Fibroblast of lung (primary cell): ENCODE measurements around the gene TRPC4AP. TPM values are rescaled to one million over a fixed set of nuclear protein-coding genes. Genes with fewer than 3 reads are reported as not detected.

Experiments
- DNase-seq, 2 donors: peaks; one replicate each; pipeline versions ENCODE4 v3.0.0 to v3.0.0-alpha.2; 2010; ENCODE audit warnings: low read depth in 2 of 2
- H2AFZ ChIP-seq: 2 replicates; pipeline ENCODE4 v1.5.1; 2012; ENCODE audit warnings: low read length, control low read depth, inconsistent platforms
- H3K27ac ChIP-seq: 2 replicates; pipeline ENCODE4 v1.5.1; 2011; ENCODE audit warnings: low read length, control low read depth; ENCODE audit not compliant: insufficient read depth
- H3K27me3 ChIP-seq: 2 replicates; pipeline ENCODE4 v1.5.1; 2011; ENCODE audit warnings: mild to moderate bottlenecking, low read length; ENCODE audit not compliant: control insufficient read depth, insufficient read depth
- H3K36me3 ChIP-seq: 2 replicates; pipeline ENCODE4 v1.5.1; 2011; ENCODE audit warnings: low read length; ENCODE audit not compliant: control insufficient read depth, insufficient read depth
- H3K4me1 ChIP-seq: 2 replicates; pipeline ENCODE4 v1.5.1; 2011; ENCODE audit warnings: low read length; ENCODE audit not compliant: control insufficient read depth, insufficient read depth; ENCODE audit errors: extremely low read depth
- H3K4me2 ChIP-seq: 2 replicates; pipeline ENCODE4 v1.5.1; 2011; ENCODE audit warnings: low read length, control low read depth; ENCODE audit not compliant: insufficient read depth; ENCODE audit errors: extremely low read depth
- H3K4me3 ChIP-seq, 4 experiments: fragments of 200-600 bp in 1 of 4; sonication (generic) in 1 of 4; replicated peaks in 1 of 4; 2 replicates each; pipeline ENCODE4 v1.5.1; 2011 to 2016; ENCODE audit warnings: low read length in 4 of 4, low read depth in 3 of 4, mild to moderate bottlenecking in 3 of 4, control low read depth in 2 of 4, inconsistent platforms in 1 of 4, mixed read lengths in 1 of 4; ENCODE audit not compliant: insufficient read depth in 1 of 4; ENCODE audit errors: control extremely low read depth in 1 of 4
- H3K79me2 ChIP-seq: 2 replicates; pipeline ENCODE4 v1.5.1; 2012; ENCODE audit warnings: mild to moderate bottlenecking, low read length, inconsistent platforms; ENCODE audit not compliant: control insufficient read depth, insufficient read depth
- H3K9ac ChIP-seq: 2 replicates; pipeline ENCODE4 v1.5.1; 2011; ENCODE audit warnings: mild to moderate bottlenecking, low read length, control low read depth; ENCODE audit not compliant: insufficient read depth
- H3K9me3 ChIP-seq: 2 replicates; pipeline ENCODE4 v1.5.1; 2012; ENCODE audit warnings: low read depth, low read length; ENCODE audit not compliant: control insufficient read depth, insufficient read depth
- H4K20me1 ChIP-seq: 2 replicates; pipeline ENCODE4 v1.5.1; 2011; ENCODE audit warnings: low read length; ENCODE audit not compliant: control insufficient read depth, insufficient read depth; ENCODE audit errors: extremely low read depth
- EZH2 ChIP-seq: IDR thresholded peaks from 2 replicates; pipeline ENCODE4 v1.5.1; 2012; ENCODE audit warnings: low read length, control low read depth, mild to moderate bottlenecking; ENCODE audit errors: missing control alignments
- polyA plus RNA-seq, 2 donors: library from polyadenylated mRNA; depleted of rRNA in 1 of 2; stranded (reverse) in 1 of 2; unstranded in 1 of 2; fragments of >200 nt; gene quantifications; 2 replicates each; pipeline ENCODE4 v1.2.1, GENCODE V29; 2011 to 2012; ENCODE audit warnings: missing spikeins in 1 of 2
- total RNA-seq: library from RNA; depleted of rRNA; stranded (reverse); fragments of >200 nt; gene quantifications from 2 replicates; pipeline ENCODE4 v1.2.1, GENCODE V29; 2014
- TF ChIP-seq, protein P1 (sequence below), 2 donors: IDR thresholded peaks in 1 of 2; conservative IDR thresholded peaks in 1 of 2; 1 replicate in 1 of 2; 2 replicates in 1 of 2; pipeline ENCODE4 v1.5.1; 2011 to 2012; ENCODE audit warnings: low read length in 2 of 2, control low read depth in 1 of 2, inconsistent platforms in 1 of 2, low read depth in 1 of 2, mild to moderate bottlenecking in 1 of 2

Gene TRPC4AP
- total and polyA plus RNA-seq, 2 donors (not counting 1 experiment from before 2014, with no cell fraction given) = 63.1 to 89.7 TPM

DNA sequence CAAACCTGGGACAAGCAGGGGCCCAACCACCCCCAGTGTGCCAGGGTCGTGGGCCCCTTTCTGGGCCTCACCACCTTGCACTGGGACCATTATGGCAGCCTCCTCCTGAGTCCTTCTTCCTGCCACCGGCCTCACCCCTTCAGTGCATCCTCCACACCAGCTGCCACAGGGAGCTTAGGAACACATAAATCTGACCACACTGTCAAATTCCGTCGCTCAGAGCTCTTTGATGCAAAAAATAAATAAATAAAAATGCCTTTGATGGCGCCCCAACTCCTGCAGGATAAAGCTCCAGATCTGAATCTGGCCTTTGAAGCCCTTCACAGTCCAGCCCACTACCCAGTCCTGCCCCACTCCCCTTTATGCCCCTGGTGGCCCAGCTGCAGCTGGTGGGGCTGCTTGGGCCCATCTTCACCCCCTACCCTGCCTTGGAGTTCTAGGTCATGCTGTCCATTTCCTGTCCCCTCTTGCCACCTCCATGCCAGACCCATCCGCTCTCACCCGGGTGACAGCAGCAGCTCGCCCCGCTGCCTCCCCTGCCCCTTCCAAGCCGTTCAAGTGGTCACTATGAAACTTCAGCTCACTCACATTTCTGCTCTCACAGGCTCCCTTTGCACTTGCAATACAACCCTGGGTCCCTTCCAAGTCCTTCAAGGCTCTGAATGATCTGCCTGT is 120.9 kb downstream of the TRPC4AP start:
- Histone ChIP-seq H3K27ac (no peak overlapping the region), H2AFZ (no peak overlapping the region), H3K79me2 (no peaks in the 10 kb centered on the region), H3K4me2 (no peak overlapping the region), H3K27me3 (peaks cover 7% of the 10 kb centered on the region), H3K9ac (no peak overlapping the region), H4K20me1 (no peaks in the 10 kb centered on the region), H3K4me1 (no peaks in the 10 kb centered on the region), H3K36me3 (no peaks in the 10 kb centered on the region), H3K9me3 (no peaks in the 10 kb centered on the region), H3K4me3 (no peak overlapping the region)
- no peak for TF ChIP-seq EZH2
- TF ChIP-seq, protein P1, sequence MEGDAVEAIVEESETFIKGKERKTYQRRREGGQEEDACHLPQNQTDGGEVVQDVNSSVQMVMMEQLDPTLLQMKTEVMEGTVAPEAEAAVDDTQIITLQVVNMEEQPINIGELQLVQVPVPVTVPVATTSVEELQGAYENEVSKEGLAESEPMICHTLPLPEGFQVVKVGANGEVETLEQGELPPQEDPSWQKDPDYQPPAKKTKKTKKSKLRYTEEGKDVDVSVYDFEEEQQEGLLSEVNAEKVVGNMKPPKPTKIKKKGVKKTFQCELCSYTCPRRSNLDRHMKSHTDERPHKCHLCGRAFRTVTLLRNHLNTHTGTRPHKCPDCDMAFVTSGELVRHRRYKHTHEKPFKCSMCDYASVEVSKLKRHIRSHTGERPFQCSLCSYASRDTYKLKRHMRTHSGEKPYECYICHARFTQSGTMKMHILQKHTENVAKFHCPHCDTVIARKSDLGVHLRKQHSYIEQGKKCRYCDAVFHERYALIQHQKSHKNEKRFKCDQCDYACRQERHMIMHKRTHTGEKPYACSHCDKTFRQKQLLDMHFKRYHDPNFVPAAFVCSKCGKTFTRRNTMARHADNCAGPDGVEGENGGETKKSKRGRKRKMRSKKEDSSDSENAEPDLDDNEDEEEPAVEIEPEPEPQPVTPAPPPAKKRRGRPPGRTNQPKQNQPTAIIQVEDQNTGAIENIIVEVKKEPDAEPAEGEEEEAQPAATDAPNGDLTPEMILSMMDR (conservative IDR thresholded peaks at IDR 0.05 in 1 of 2, IDR thresholded peaks at IDR 0.05 in 1 of 2; ENCODE audit: low read depth in 1 of 2, low read length in 2 of 2) = no peak
- DNase-seq = no peak

DNA sequence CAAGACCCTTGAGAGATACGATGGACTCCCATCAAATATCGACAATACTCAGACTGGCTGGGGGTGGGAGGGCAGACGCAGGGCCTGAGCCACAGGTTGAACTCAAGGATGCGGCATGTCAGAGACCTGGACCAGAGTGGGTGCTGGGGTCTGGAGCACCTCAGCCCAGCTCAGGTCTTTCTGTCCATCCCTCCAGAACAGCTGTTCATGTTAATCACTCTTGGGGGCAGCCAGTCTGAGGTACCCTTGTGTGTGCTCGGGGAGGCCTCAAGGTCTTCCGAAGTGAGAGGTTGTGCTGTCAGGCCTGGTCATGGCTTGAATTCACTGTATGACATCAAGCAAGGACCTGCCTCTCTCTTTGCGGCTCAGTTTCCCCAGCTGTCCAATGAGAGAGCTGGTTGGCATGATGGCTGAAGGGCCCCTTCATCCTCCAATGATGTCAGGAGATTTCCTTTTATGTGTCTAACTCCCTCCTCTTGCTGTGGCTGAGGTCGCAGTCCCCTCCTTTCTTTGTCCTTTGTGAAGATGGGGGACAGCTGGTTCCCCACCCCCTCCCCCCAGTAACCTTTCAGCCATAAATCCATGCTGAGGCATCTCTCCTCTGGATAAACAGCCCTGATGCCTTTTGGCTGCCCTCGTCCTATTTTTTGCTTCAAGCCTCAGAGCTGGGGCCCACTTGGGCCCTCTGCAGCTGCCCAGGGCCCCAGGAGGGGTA is 121.6 kb downstream of the TRPC4AP start:
- H3K79me2 ChIP-seq = no peaks in the 10 kb centered on the region
- H3K4me2 ChIP-seq = no peak overlapping the region
- no peaks in the 10 kb centered on the region for H3K9me3 ChIP-seq
- H3K4me3 ChIP-seq = no peak overlapping the region
- TF ChIP-seq, protein P1 (conservative IDR thresholded peaks at IDR 0.05 in 1 of 2, IDR thresholded peaks at IDR 0.05 in 1 of 2; ENCODE audit: low read depth in 1 of 2, low read length in 2 of 2) = no peak
- TF ChIP-seq EZH2 = no peak
- no peak overlapping the region for H3K27ac ChIP-seq
- no peak for DNase-seq
- H3K9ac ChIP-seq = no peak overlapping the region
- H2AFZ ChIP-seq = no peak overlapping the region
- no peaks in the 10 kb centered on the region for H4K20me1 ChIP-seq
- no peaks in the 10 kb centered on the region for H3K36me3 ChIP-seq
- peaks cover 7% of the 10 kb centered on the region for H3K27me3 ChIP-seq
- no peaks in the 10 kb centered on the region for H3K4me1 ChIP-seq

DNA sequence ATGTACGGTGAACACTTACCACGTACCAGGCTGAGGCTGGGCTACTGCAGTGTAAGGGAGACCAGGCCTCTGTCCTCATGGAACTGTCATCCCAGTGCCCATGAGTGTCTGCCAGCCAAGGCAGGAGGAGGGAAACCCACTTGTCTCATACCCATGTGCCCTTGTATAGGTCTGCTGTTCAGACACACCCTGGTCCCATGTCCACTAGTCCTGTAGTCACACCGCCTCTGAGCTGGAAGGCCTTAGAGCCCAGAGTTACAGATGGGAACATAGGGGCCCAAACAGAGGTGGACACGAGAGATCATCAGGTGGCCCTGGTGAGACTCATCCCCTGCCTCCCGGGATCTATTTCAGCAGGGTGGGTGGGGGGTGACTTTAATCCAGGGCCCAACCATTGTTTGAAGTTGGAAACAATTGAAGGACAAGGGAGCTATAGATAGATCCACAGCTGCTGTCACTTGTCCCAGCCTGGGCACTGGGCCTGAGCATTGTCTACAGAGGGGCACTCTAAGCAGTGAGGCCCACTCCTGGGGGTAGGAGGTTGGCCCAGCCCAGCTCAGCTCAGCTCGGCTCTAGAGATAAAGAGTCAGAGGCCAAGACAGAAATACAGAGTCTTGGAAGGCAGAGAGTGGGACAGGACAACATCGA is 122.3 kb downstream of the TRPC4AP start:
- Histone ChIP-seq H3K4me2 (no peak overlapping the region), H3K27ac (no peak overlapping the region), H3K27me3 (peaks cover 7% of the 10 kb centered on the region), H3K9me3 (no peaks in the 10 kb centered on the region), H3K4me1 (no peaks in the 10 kb centered on the region), H3K79me2 (no peaks in the 10 kb centered on the region), H4K20me1 (no peaks in the 10 kb centered on the region), H3K36me3 (no peaks in the 10 kb centered on the region), H3K9ac (no peak overlapping the region), H3K4me3 (no peak overlapping the region), H2AFZ (no peak overlapping the region)
- DNase-seq = no peak
- TF ChIP-seq, protein P1 (conservative IDR thresholded peaks at IDR 0.05 in 1 of 2, IDR thresholded peaks at IDR 0.05 in 1 of 2; ENCODE audit: low read depth in 1 of 2, low read length in 2 of 2) = no peak
- no peak for TF ChIP-seq EZH2
